ENCODE measurements around the gene RNF149.
"Not testable (repeated sequence)": the region's sequence is repeated elsewhere in the genome, so short reads cannot be mapped to it uniquely, and the experiment has no call there.

RNF149 gene

DNA sequence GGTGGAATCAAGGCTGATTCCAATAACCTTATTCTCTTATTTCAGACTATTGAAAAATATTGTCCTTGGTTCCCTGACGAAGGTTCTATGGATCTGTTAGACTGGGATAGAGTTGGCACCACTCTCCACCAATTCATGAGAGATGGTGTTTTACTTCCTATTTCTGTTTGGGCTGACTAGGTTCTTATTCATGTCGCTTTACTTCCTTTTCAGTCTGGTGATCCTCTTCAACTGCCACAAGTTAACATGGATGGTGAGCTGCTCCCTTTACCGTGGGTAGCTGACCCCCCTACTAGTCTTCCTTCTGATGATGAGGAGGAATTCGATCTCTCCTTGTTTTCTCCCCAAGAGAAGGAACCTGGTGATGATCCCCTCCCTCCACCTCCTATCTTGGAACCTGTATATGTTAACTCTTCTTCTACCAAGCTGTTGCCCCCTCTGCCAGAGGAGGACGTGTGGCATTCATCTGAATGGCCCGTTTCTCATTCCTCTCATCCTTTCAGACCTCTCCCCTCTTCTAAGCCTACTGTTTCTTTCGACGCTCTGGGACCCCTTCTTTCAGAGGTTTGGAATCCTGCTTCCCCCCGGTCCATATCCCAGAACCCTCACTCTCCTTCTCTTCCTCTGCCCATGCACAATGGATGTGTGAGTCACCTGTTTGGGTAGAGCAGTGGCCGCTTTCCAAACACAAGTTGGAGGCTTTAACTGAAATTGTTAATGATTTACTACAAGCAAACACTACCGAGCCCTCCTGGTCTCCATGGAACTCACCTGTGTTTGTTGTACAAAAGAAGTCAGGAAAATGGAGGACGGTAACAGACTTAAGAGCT, 69.4 kb downstream of the RNF149 start:
- FAIRE-seq (no peak), DNase-seq (ENCODE audit: extremely low spot score, insufficient read length, low read depth) (no peak)

DNA sequence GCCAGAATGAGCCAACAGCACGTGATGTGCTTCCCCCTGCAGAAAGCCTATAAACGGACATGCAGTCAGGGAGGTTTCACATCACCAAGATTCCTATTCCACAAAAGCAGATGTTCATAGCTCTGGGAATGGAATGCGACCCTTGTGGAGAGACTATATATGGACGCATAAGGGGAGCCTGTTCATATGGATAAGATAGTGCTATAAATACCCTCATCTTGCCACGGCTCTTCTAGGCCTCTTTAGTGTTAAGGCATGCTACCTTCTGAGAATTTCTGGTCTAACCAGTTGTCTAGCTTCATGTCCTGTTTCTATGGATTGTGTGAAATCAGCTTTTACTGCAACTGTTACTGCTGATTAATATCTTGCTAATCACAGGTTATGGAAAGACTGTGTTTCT, 70.6 kb downstream of the RNF149 start:
- FAIRE-seq; DNase-seq (ENCODE audit: extremely low spot score, insufficient read length, low read depth): not testable (repeated sequence)

DNA sequence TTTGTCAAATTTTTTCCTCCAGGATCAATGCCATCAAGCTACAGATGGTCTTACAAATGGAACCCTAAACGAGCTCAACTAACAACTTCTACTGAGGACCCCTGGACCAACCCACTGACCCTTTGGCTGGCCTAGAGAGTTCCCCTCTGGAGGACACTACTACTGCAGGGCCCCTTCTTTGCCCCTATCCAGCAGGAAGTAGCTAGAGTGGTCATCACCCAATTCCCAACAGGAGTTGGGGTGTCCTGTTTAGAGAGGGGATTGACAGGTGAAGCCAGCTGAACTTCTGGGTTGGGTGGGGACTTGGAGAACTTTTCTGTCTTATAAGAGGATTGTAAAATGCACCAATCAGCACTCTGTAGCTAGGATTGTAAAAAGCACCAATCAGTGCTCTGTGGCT, 72.5 kb downstream of the RNF149 start:
- not testable (repeated sequence) for FAIRE-seq; DNase-seq (ENCODE audit: extremely low spot score, insufficient read length, low read depth)

DNA sequence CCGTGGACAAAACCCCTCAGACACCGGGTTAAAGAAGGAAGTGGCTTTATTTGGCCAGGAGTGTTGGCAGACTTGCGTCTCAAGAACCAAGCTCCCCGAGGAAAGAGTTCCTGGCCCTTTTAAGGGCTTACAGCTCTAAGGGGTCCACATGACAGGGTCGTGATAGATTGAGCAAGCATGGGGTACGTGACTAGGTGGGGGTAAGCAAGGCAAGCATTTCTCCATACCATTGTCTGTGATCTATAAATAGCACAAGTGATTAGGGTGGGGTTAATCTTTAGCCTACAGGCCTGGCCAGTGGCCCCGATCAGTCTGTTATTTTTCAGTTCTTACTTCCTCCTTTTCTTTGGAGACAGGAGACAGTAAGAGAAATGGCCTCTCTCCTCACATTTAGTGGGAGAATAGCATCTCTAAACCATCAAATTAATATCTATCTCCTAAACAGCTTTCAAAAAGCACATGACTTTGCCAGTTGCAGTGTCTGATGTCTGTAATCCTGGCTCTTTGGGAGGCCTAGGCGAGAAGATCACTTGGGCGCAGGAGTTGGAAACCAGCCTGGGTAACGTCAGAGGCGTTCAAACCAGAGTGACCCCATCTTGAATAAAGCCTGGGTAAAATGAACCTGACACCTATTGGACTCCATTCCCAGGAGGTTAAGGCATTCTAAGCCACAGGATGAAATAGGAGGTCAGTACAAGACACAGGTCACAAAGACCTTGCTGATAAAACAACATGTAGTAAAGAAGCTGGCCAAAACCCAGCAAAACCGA, 74.1 kb downstream of the RNF149 start:
- DNase-seq (ENCODE audit: extremely low spot score, insufficient read length, low read depth) (no peak), FAIRE-seq (no peak)

DNA sequence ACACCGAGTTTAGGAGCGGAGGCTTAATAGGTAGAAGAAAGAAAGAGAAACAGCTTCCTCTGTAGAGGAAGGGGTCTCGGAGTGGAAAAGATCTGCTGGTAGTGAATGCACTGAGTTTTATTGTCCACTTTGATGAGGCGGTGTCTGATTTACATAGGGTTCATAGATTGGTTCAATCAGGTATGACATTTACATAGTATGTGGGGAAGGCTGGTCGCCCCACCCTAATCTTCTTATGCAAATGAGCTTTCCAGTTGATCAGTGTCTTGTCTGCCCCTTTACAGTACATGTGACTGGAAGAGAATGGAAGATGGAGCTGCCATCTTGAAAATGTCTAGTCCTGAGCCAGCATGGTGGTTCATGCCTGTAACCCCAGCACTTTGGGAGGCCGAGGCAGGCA, 75.7 kb downstream of the RNF149 start:
- DNase-seq (ENCODE audit: extremely low spot score, insufficient read length, low read depth) (no peak), FAIRE-seq (no peak)

DNA sequence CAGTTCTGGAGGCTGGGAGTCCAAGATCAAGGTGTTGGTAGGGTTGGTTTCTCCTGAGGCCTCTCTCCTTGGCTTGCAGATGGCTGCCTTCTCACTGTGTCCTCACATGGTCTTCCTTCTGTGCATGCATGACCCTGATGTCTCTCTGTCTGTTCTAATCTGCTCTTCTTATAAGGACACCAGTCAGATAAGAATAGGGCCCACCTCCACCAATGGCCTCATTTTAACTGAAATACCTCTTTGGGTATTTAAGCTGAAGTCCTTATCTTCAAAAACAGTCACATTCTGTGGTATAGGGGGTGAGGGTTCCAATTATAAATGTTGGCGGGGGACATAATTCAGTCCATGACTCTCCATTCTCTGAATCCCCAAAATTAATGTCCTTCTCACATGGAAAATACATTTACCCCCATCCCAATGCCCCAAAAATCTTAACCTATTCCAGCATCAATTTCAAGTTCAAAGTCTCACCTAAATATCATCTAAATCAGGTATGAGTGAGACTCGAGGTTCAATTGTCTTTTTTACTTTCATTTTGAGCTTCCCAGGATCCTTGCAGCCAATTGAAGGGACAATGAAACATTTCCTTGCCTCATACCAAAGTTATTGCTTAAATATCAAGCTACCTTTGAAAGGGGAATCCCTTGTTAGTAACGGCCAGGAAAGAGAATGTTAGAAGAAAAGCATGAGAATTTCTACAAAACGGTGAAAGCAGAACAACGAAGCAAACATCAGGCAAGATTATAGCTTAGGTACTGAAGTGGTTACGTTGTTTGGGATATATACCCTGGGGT, 76.4 kb downstream of the RNF149 start:
- FAIRE-seq (no peak), DNase-seq (ENCODE audit: extremely low spot score, insufficient read length, low read depth) (no peak)

DNA sequence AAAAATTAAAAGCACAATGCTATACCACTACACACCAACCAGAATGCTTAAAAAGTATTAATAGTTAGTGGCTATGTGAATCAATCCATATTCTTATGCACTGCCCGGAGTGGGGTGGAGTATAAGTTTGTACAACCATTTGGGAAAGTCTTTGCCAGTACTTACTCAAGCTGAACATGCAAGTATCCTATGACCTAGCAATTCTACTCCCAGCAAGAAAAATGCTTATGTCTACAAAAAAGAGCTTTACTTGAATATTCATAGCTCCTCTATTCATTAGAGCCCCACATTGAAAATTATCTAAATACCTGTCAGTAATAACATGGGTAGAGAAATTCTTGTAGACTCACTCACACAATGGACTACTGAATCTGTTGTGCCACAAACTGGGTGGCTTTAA, 77.3 kb downstream of the RNF149 start:
- DNase-seq (ENCODE audit: extremely low spot score, insufficient read length, low read depth) = no peak
- FAIRE-seq = no peak

DNA sequence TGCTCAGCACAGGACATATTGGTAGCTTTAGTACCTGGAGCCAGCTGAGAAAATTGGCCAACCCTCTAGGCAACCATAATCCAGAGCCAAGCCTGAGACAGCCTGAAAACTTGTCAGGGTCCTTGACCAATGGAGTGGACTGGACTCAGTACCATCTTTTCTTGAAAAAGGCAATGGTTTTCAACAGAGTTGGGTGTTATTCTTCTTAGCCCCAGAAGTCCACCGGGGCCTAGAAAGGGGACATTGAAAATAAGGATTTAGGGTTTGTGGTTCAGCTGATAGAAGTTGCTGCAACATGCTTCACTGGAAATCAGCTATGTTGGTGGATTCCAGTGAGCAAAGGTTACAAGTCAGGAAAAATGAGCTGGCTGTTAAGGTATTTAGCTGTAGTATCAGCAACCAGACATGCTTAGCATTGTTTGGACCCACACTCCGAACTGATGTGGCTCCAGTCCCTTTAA, 77.9 kb downstream of the RNF149 start:
- FAIRE-seq = no peak
- DNase-seq (ENCODE audit: extremely low spot score, insufficient read length, low read depth) = no peak
